SK-N-SH treated with all-trans-retinoic acid at 6 μM for 48 hours (cell line): Measurements from ENCODE around the gene CARM1.

Source experiments
- ATAC-seq: fragments of 200-7000 bp; cut with Tn5 transposase; 3 replicates; pipeline ENCODE4 v1.9.1; 2020; ENCODE audit warnings: mild to moderate bottlenecking, moderate library complexity
- ARNTL ChIP-seq: fragments of 450-650 bp; formaldehyde crosslinking; IDR thresholded peaks from 2 replicates; pipeline ENCODE4 v1.5.0; 2020; ENCODE audit warnings: low read depth, mild to moderate bottlenecking, moderate library complexity, borderline replicate concordance
- BACH2 ChIP-seq: fragments of 250-450 bp; sonication (Bioruptor Pico); IDR thresholded peaks from 2 replicates; pipeline ENCODE4 v1.9.0; 2021; ENCODE audit warnings: mild to moderate bottlenecking, borderline replicate concordance
- CSDC2 ChIP-seq: fragments of 250-450 bp; sonication (Bioruptor Pico); IDR thresholded peaks from 2 replicates; pipeline ENCODE4 v1.5.0; 2020; ENCODE audit warnings: mild to moderate bottlenecking, moderate library complexity
- CSRNP3 ChIP-seq: fragments of 250-450 bp; sonication (Bioruptor Pico); IDR thresholded peaks from 2 replicates; pipeline ENCODE4 v1.5.1; 2021; ENCODE audit warnings: mild to moderate bottlenecking, moderate library complexity
- ISL1 ChIP-seq: fragments of 250-450 bp; sonication (Bioruptor Pico); IDR thresholded peaks from 2 replicates; pipeline ENCODE4 v2.1.2; 2022; ENCODE audit warnings: mild to moderate bottlenecking, moderate library complexity
- OSR1 ChIP-seq: fragments of 250-450 bp; sonication (Bioruptor Pico); IDR thresholded peaks from 2 replicates; pipeline ENCODE4 v1.8.0; 2022; ENCODE audit warnings: moderate library complexity, mild to moderate bottlenecking, inconsistent platforms
- PATZ1 ChIP-seq: fragments of 250-450 bp; sonication (Bioruptor Pico); IDR thresholded peaks from 2 replicates; pipeline ENCODE4 v1.8.0; 2020; ENCODE audit warnings: mild to moderate bottlenecking, moderate library complexity, borderline replicate concordance
- POU6F1 ChIP-seq: fragments of 250-450 bp; sonication (Bioruptor Pico); IDR thresholded peaks from 2 replicates; pipeline ENCODE4 v1.8.0; 2021; ENCODE audit warnings: low read depth, mild to moderate bottlenecking, moderate library complexity, borderline replicate concordance
- PPARA ChIP-seq: fragments of 250-450 bp; sonication (Bioruptor Pico); IDR thresholded peaks from 2 replicates; pipeline ENCODE4 v1.5.0; 2020; ENCODE audit warnings: mild to moderate bottlenecking, borderline replicate concordance
- RARB ChIP-seq: fragments of 250-450 bp; sonication (Bioruptor Pico); IDR thresholded peaks from 2 replicates; pipeline ENCODE4 v1.8.0; 2021; ENCODE audit warnings: mild to moderate bottlenecking, moderate library complexity
- TCF4 ChIP-seq: fragments of 250-450 bp; sonication (Bioruptor Pico); IDR thresholded peaks from 2 replicates; pipeline ENCODE4 v1.8.0; 2021; ENCODE audit warnings: mild to moderate bottlenecking, moderate library complexity, borderline replicate concordance
- TOX ChIP-seq: fragments of 250-450 bp; sonication (Bioruptor Pico); IDR thresholded peaks from 2 replicates; pipeline ENCODE4 v1.8.0; 2021; ENCODE audit warnings: mild to moderate bottlenecking, moderate library complexity, borderline replicate concordance
- TSHZ2 ChIP-seq: fragments of 250-450 bp; sonication (Bioruptor Pico); IDR thresholded peaks from 2 replicates; pipeline ENCODE4 v1.5.0; 2020; ENCODE audit warnings: mild to moderate bottlenecking, moderate library complexity
- ZC3H10 ChIP-seq: fragments of 250-450 bp; sonication (Bioruptor Pico); IDR thresholded peaks from 2 replicates; pipeline ENCODE4 v1.5.1; 2021; ENCODE audit warnings: mild to moderate bottlenecking, moderate library complexity
- ZFP3 ChIP-seq: fragments of 250-450 bp; sonication (Bioruptor Pico); IDR thresholded peaks from 2 replicates; pipeline ENCODE4 v1.5.0; 2020; ENCODE audit warnings: mild to moderate bottlenecking, moderate library complexity
- ZFP30 ChIP-seq: fragments of 450-650 bp; formaldehyde crosslinking; IDR thresholded peaks from 2 replicates; pipeline ENCODE4 v1.5.0; 2022; ENCODE audit warnings: mild to moderate bottlenecking, moderate library complexity
- ZNF565 ChIP-seq: fragments of 450-650 bp; formaldehyde crosslinking; conservative IDR thresholded peaks from 2 replicates; pipeline ENCODE4 v1.5.0; 2020; ENCODE audit warnings: low read depth, mild to moderate bottlenecking, moderate library complexity
- ZNF70 ChIP-seq: fragments of 450-650 bp; formaldehyde crosslinking; IDR thresholded peaks from 2 replicates; pipeline ENCODE4 v1.5.0; 2020; ENCODE audit warnings: mild to moderate bottlenecking, moderate library complexity
- ZNF8 ChIP-seq: fragments of 450-650 bp; formaldehyde crosslinking; IDR thresholded peaks from 2 replicates; pipeline ENCODE4 v1.5.0; 2020; ENCODE audit warnings: mild to moderate bottlenecking, moderate library complexity

Gene CARM1

GRCh38 chr19:10965398-10965797 lies 94.0 kb downstream of the CARM1 start:
- TF ChIP-seq ISL1 (no peak), ZNF8 (CRISPR knock-in tag) (no peak), ZC3H10 (no peak), OSR1 (no peak), POU6F1 (CRISPR knock-in tag) (no peak), ZFP3 (CRISPR knock-in tag) (no peak), PPARA (CRISPR knock-in tag) (no peak), PATZ1 (no peak), ZNF565 (CRISPR knock-in tag) (no peak), CSDC2 (CRISPR knock-in tag) (no peak), ZFP30 (CRISPR knock-in tag) (no peak), ARNTL (CRISPR knock-in tag) (no peak), CSRNP3 (CRISPR knock-in tag) (no peak), TCF4 (CRISPR knock-in tag) (no peak), TSHZ2 (CRISPR knock-in tag) (no peak), TOX (CRISPR knock-in tag) (no peak), BACH2 (no peak), RARB (CRISPR knock-in tag) (no peak)
- TF ChIP-seq, all 23 proteins: peak for 0
- no peak for ATAC-seq

- TF ChIP-seq TOX (CRISPR knock-in tag) (no peak), ISL1 (no peak), POU6F1 (CRISPR knock-in tag) (no peak)
- TF ChIP-seq, all 23 proteins: peak for 0
- no peak for ATAC-seq
These were observed 95.5 kb downstream of the CARM1 start for GRCh38 chr19:10966809-10967208.

- ATAC-seq = no peak
- TF ChIP-seq RARB (CRISPR knock-in tag) = no peak
- no peak for TF ChIP-seq ISL1
- TF ChIP-seq TOX (CRISPR knock-in tag) = no peak
- TF ChIP-seq ZNF70 (CRISPR knock-in tag) = no peak
- no peak for TF ChIP-seq PPARA (CRISPR knock-in tag)
- TF ChIP-seq ZNF565 (CRISPR knock-in tag) = no peak
- no peak for TF ChIP-seq POU6F1 (CRISPR knock-in tag)
- TF ChIP-seq PATZ1 = no peak
These were observed 97.3 kb downstream of the CARM1 start for GRCh38 chr19:10968527-10969135.
